H9 (cell line): Measurements from ENCODE around the gene TTC28. TPM values are rescaled to one million over a fixed set of nuclear protein-coding genes. Genes with fewer than 3 reads are reported as not detected.

Experiments
- DNase-seq: peaks from one replicate; pipeline ENCODE4 v3.0.0-alpha.2; 2017
- H2AFZ ChIP-seq: one replicate; pipeline ENCODE4 v1.6.1; 2013; ENCODE audit warnings: mild to moderate bottlenecking, low read length, control low read depth, moderate library complexity
- H2AK5ac ChIP-seq: 2 replicates; pipeline ENCODE4 v1.6.1; 2013; ENCODE audit warnings: low read length, control low read depth, mixed read lengths; ENCODE audit not compliant: insufficient read length
- H2BK120ac ChIP-seq: one replicate; pipeline ENCODE4 v1.6.1; 2013; ENCODE audit warnings: low read depth, mild to moderate bottlenecking, low read length, control low read depth, inconsistent platforms; ENCODE audit not compliant: poor library complexity, severe bottlenecking
- H2BK12ac ChIP-seq: 2 replicates; pipeline ENCODE4 v1.6.1; 2013; ENCODE audit warnings: low read length, control low read depth, mixed read lengths, low read depth; ENCODE audit not compliant: insufficient read length
- H2BK15ac ChIP-seq: 2 replicates; pipeline ENCODE4 v1.6.1; 2013; ENCODE audit warnings: low read depth, low read length, control low read depth
- H2BK20ac ChIP-seq: one replicate; pipeline ENCODE4 v1.6.1; 2013; ENCODE audit warnings: low read depth, mild to moderate bottlenecking, low read length, control low read depth, inconsistent platforms; ENCODE audit not compliant: poor library complexity, severe bottlenecking
- H2BK5ac ChIP-seq: 2 replicates; pipeline ENCODE4 v1.6.1; 2013; ENCODE audit warnings: low read length, control low read depth, mixed read lengths; ENCODE audit not compliant: insufficient read length
- H3K14ac ChIP-seq: 2 replicates; pipeline ENCODE4 v1.6.1; 2013; ENCODE audit warnings: low read length, control low read depth; ENCODE audit not compliant: insufficient read depth
- H3K18ac ChIP-seq: 2 replicates; pipeline ENCODE4 v1.6.1; 2013; ENCODE audit warnings: low read depth, mild to moderate bottlenecking, mixed read lengths, low read length, control low read depth; ENCODE audit not compliant: insufficient read length
- H3K23ac ChIP-seq: 2 replicates; pipeline ENCODE4 v1.6.1; 2013; ENCODE audit warnings: low read length, control low read depth, mixed read lengths, low read depth; ENCODE audit not compliant: insufficient read length
- H3K23me2 ChIP-seq: 2 replicates; pipeline ENCODE4 v1.6.1; 2013; ENCODE audit warnings: low read depth, mild to moderate bottlenecking, mixed read lengths, low read length, control low read depth; ENCODE audit not compliant: insufficient read length, poor library complexity, severe bottlenecking
- H3K27ac ChIP-seq: 2 replicates; pipeline ENCODE4 v1.5.1; 2013; ENCODE audit warnings: low read length, control low read depth, mixed read lengths, low read depth; ENCODE audit not compliant: insufficient read length
- H3K27me3 ChIP-seq: 2 replicates; pipeline ENCODE4 v1.6.1; 2013; ENCODE audit warnings: low read length, control low read depth, inconsistent platforms; ENCODE audit not compliant: insufficient read depth
- H3K4ac ChIP-seq: 2 replicates; pipeline ENCODE4 v1.6.1; 2013; ENCODE audit warnings: low read depth, mild to moderate bottlenecking, control low read depth, inconsistent platforms, low read length, moderate library complexity
- H3K4me1 ChIP-seq: 2 replicates; pipeline ENCODE4 v1.6.1; 2013; ENCODE audit warnings: low read length, control low read depth, inconsistent platforms; ENCODE audit not compliant: insufficient read depth
- H3K4me2 ChIP-seq: 2 replicates; pipeline ENCODE4 v1.6.1; 2013; ENCODE audit warnings: low read length, control low read depth, mixed read lengths; ENCODE audit not compliant: insufficient read length, insufficient read depth
- H3K56ac ChIP-seq: 2 replicates; pipeline ENCODE4 v1.6.1; 2013; ENCODE audit warnings: low read depth, mild to moderate bottlenecking, mixed read lengths, low read length, control low read depth; ENCODE audit not compliant: insufficient read length
- H3K79me1 ChIP-seq: 2 replicates; pipeline ENCODE4 v1.6.1; 2013; ENCODE audit warnings: low read depth, mild to moderate bottlenecking, moderate library complexity, low read length, control low read depth, inconsistent platforms; ENCODE audit not compliant: insufficient read depth, poor library complexity, severe bottlenecking
- H3K79me2 ChIP-seq: 2 replicates; pipeline ENCODE4 v1.6.1; 2013; ENCODE audit warnings: low read length, control low read depth, inconsistent platforms; ENCODE audit not compliant: insufficient read depth
- H3K9ac ChIP-seq: 2 replicates; pipeline ENCODE4 v1.6.1; 2013; ENCODE audit warnings: low read length, control low read depth, mixed read lengths; ENCODE audit not compliant: insufficient read length; ENCODE audit errors: extremely low read depth
- H3K9me3 ChIP-seq: one replicate; pipeline ENCODE4 v1.6.1; 2013; ENCODE audit warnings: low read depth, low read length, inconsistent platforms; ENCODE audit not compliant: control insufficient read depth
- H3T11ph ChIP-seq: one replicate; pipeline ENCODE4 v1.6.1; 2013; ENCODE audit warnings: mild to moderate bottlenecking, low read length, control low read depth, inconsistent platforms
- H4K20me1 ChIP-seq: one replicate; pipeline ENCODE4 v1.6.1; 2013; ENCODE audit not compliant: control insufficient read depth, insufficient read length, insufficient read depth
- H4K5ac ChIP-seq: 2 replicates; pipeline ENCODE4 v1.6.1; 2013; ENCODE audit warnings: low read depth, mild to moderate bottlenecking, mixed read lengths, low read length, control low read depth; ENCODE audit not compliant: insufficient read length
- H4K8ac ChIP-seq: replicated peaks from 2 replicates; pipeline ENCODE4 v1.6.1; 2013; ENCODE audit warnings: low read length, control low read depth, mixed read lengths, low read depth; ENCODE audit not compliant: insufficient read length
- H4K91ac ChIP-seq: 2 replicates; pipeline ENCODE4 v1.6.1; 2013; ENCODE audit warnings: low read depth, mild to moderate bottlenecking, moderate library complexity, mixed read lengths, low read length, control low read depth; ENCODE audit not compliant: insufficient read length
- H3K27ac Mint-ChIP-seq, 3 experiments: 2 replicates in 2 of 3; 3 replicates in 1 of 3; pipeline ENCODE4 v1.8.0; 2020 to 2021; ENCODE audit warnings: mixed read lengths in 3 of 3, mild to moderate bottlenecking in 1 of 3, moderate library complexity in 1 of 3
- H3K27me3 Mint-ChIP-seq: 2 replicates; pipeline ENCODE4 v1.8.0; 2021; ENCODE audit warnings: low read depth, mild to moderate bottlenecking, moderate library complexity, mixed read lengths
- H3K36me3 Mint-ChIP-seq, 3 experiments: 2 replicates in 2 of 3; 3 replicates in 1 of 3; pipeline ENCODE4 v1.8.0; 2020 to 2021; ENCODE audit warnings: low read depth in 3 of 3, mixed read lengths in 3 of 3; ENCODE audit not compliant: insufficient read depth in 1 of 3
- H3K4me1 Mint-ChIP-seq, 2 experiments: 2 replicates each; pipeline ENCODE4 v1.8.0; 2020; ENCODE audit warnings: mixed read lengths in 2 of 2
- H3K4me3 Mint-ChIP-seq, 2 experiments: 2 replicates in 1 of 2; 3 replicates in 1 of 2; pipeline ENCODE4 v1.8.0; 2020 to 2021; ENCODE audit warnings: mild to moderate bottlenecking in 2 of 2, mixed read lengths in 2 of 2, moderate library complexity in 1 of 2
- H3K9me3 Mint-ChIP-seq, 2 experiments: 2 replicates in 1 of 2; 3 replicates in 1 of 2; pipeline ENCODE4 v1.8.0; 2020; ENCODE audit warnings: mild to moderate bottlenecking in 2 of 2, mixed read lengths in 2 of 2, moderate library complexity in 1 of 2
- WGBS: extraction: QIAGEN DNeasy Blood & Tissue Kit; methylation state at CpG from one replicate; pipeline ENCODE4 v1.1.7; 2013; ENCODE audit warnings: missing lambda C conversion rate, low lambda C conversion rate, mixed read lengths; ENCODE audit not compliant: insufficient read length; ENCODE audit errors: extremely low coverage; 5-methylcytosine and 5-hydroxymethylcytosine counted together
- total RNA-seq: library from RNA; stranded (reverse); gene quantifications from 2 replicates; pipeline ENCODE4 v1.2.1, GENCODE V29; 2021
- TF ChIP-seq, protein P1 (sequence below): fragments of 200-600 bp; sonication (generic); conservative IDR thresholded peaks from 3 replicates; pipeline ENCODE4 v1.8.0; 2021; ENCODE audit warnings: antibody characterized with exemption, mild to moderate bottlenecking

TTC28 gene
- total RNA-seq, 1 experiment from 2014 or later, result 13.6 TPM

- no peak overlapping the region for H2BK20ac ChIP-seq
- Mint-ChIP-seq H3K27ac (peak overlapping the region in 1 of 3 experiments; percentile 47; a peak in 1 of 7 replicates), H3K4me1 (peaks cover 20 to 25% of the 10 kb centered on the region in 2 experiments), H3K27me3 (no peaks in the 10 kb centered on the region), H3K4me3 (no peak overlapping the region), H3K9me3 (no peaks in the 10 kb centered on the region), H3K36me3 (peaks cover 2 to 21% (median 7%) of the 10 kb centered on the region in 3 experiments; a peak in 5 of 7 replicates)
- H3K23me2 ChIP-seq, result no peaks in the 10 kb centered on the region
- no peak overlapping the region for H4K91ac ChIP-seq
- H3K79me2 ChIP-seq, result no peaks in the 10 kb centered on the region; the same call in 1 of the 2 replicates
- H3K27ac ChIP-seq, result no peak overlapping the region
- no CpG with 5 or more reads among the region's 5 CpGs for WGBS
- H4K8ac ChIP-seq, result no peak overlapping the region
- no peak overlapping the region for H2BK12ac ChIP-seq
- no peak overlapping the region for H3T11ph ChIP-seq
- no peak overlapping the region for H2BK120ac ChIP-seq
- no peak overlapping the region for H3K4ac ChIP-seq
- no peak overlapping the region for H3K23ac ChIP-seq
- no peak overlapping the region for H3K9ac ChIP-seq
- H3K79me1 ChIP-seq, result no peaks in the 10 kb centered on the region
- H3K9me3 ChIP-seq, result no peaks in the 10 kb centered on the region
- H3K14ac ChIP-seq, result no peak overlapping the region
- H2AFZ ChIP-seq, result no peak overlapping the region
- TF ChIP-seq, protein P1, sequence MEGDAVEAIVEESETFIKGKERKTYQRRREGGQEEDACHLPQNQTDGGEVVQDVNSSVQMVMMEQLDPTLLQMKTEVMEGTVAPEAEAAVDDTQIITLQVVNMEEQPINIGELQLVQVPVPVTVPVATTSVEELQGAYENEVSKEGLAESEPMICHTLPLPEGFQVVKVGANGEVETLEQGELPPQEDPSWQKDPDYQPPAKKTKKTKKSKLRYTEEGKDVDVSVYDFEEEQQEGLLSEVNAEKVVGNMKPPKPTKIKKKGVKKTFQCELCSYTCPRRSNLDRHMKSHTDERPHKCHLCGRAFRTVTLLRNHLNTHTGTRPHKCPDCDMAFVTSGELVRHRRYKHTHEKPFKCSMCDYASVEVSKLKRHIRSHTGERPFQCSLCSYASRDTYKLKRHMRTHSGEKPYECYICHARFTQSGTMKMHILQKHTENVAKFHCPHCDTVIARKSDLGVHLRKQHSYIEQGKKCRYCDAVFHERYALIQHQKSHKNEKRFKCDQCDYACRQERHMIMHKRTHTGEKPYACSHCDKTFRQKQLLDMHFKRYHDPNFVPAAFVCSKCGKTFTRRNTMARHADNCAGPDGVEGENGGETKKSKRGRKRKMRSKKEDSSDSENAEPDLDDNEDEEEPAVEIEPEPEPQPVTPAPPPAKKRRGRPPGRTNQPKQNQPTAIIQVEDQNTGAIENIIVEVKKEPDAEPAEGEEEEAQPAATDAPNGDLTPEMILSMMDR, result no peak
- H3K18ac ChIP-seq, result no peak overlapping the region
- DNase-seq, result no peak
- no peaks in the 10 kb centered on the region for H4K20me1 ChIP-seq
- no peak overlapping the region for H4K5ac ChIP-seq
- H2BK5ac ChIP-seq, result no peak overlapping the region
- no peaks in the 10 kb centered on the region; the same call in 1 of the 2 replicates for H3K4me1 ChIP-seq
- H2BK15ac ChIP-seq, result no peak overlapping the region
- no peak overlapping the region for H2AK5ac ChIP-seq
- H3K56ac ChIP-seq, result no peak overlapping the region
- H3K4me2 ChIP-seq, result no peak overlapping the region
- H3K27me3 ChIP-seq, result no peaks in the 10 kb centered on the region
Measured at GRCh38 chr22:27934069-27934468, 745.6 kb downstream of the TTC28 start.
